Omental fat pad (tissue), 4 donors: ENCODE results near the gene FLT1. TPM values are rescaled to one million over a fixed set of nuclear protein-coding genes. Genes with fewer than 3 reads are reported as not detected.

Source experiments
- ATAC-seq: fragments of 150-250 bp; one replicate; pipeline ENCODE4 v1.9.1; 2016; ENCODE audit warnings: mild to moderate bottlenecking, moderate library complexity; ENCODE audit not compliant: low FRiP score
- DNase-seq: peaks from one replicate; pipeline ENCODE4 v3.0.0-alpha.2; 2019; ENCODE audit warnings: low spot score
- CTCF ChIP-seq, 3 donors: fragments of 450-650 bp; IDR thresholded peaks; one replicate each; pipeline ENCODE4 v1.5.1; 2016 to 2017; ENCODE audit warnings: antibody characterized with exemption in 3 of 3, mild to moderate bottlenecking in 3 of 3, moderate library complexity in 2 of 3
- total RNA-seq, 4 donors: library from RNA; depleted of rRNA; stranded (reverse); fragments of >200 nt; gene quantifications; one replicate each; pipeline ENCODE4 v1.1.0, GENCODE V29; 2016

FLT1 gene
- total RNA-seq, 4 donors from 2014 or later: 24.8 to 210 (median 65.7) TPM

GRCh38 chr13:28333204-28333881 lies 161.6 kb downstream of the FLT1 start:
- no peak for ATAC-seq
- DNase-seq: no peak
- no peak for TF ChIP-seq CTCF (IDR thresholded peaks at IDR 0.05)

GRCh38 chr13:28329395-28330158 lies 165.4 kb downstream of the FLT1 start:
- no peak for TF ChIP-seq CTCF (IDR thresholded peaks at IDR 0.05)
- ATAC-seq: peak; percentile 76
- DNase-seq: no peak

GRCh38 chr13:28328271-28328607 lies 166.7 kb downstream of the FLT1 start:
- ATAC-seq (no peak), DNase-seq (no peak)
- no peak for TF ChIP-seq CTCF (IDR thresholded peaks at IDR 0.05)

- TF ChIP-seq CTCF (IDR thresholded peaks at IDR 0.05): no peak
- ATAC-seq: no peak
- no peak for DNase-seq
Observed at GRCh38 chr13:28327373-28328270, 167.3 kb downstream of the FLT1 start.

- ATAC-seq (no peak), DNase-seq (no peak)
- no peak for TF ChIP-seq CTCF (IDR thresholded peaks at IDR 0.05)
Observed at GRCh38 chr13:28326056-28326455, 168.9 kb downstream of the FLT1 start.

- DNase-seq (no peak), ATAC-seq (no peak)
- no peak for TF ChIP-seq CTCF (IDR thresholded peaks at IDR 0.05)
Observed at GRCh38 chr13:28325022-28325421, 169.9 kb downstream of the FLT1 start.
